HG03139 (cell line): ENCODE results near the gene PCID2.

ENCODE experiments used
- ATAC-seq: cut with Tn5 transposase; IDR thresholded peaks from one replicate; pipeline ENCODE4 v1.9.1; 2021; ENCODE audit not compliant: unreplicated experiment

The PCID2 gene

DNA sequence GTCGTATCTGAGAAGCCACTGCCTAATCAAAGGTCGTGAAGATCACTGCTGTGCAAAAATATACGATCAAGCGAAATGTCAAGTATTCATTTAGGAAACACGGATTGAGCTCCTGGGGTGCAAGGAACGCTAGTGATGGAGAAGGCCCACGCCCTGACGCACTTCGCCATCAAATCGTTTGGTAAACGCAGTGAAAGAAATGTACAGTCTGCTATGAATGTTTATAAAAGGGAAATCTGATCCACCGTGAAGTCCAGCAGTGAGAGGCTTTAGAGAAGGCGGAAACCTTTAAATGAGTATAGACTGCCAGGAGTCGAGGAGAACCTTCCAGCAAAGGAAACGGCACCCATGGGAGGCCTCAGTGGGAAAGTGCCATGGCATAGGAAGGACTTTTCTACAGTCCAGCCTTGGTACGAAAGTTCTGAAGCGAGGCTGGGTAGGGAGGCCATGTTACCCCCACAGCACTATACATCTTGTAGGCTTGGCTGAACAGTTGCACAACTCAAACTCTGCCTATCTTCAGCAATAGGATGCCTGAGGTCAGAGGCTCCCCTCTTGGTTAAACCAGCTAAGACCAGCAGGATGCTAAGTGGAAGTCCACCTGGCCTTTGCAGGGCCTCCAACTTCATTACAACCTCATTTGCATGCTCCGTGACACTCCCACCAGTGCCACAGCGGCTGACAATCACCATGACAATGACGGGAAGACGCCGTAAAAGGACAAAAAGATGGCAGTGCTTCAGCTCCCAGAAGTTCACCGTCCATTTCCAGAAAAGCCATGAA, 20.4 kb downstream of the PCID2 start:
- ATAC-seq = no peak

DNA sequence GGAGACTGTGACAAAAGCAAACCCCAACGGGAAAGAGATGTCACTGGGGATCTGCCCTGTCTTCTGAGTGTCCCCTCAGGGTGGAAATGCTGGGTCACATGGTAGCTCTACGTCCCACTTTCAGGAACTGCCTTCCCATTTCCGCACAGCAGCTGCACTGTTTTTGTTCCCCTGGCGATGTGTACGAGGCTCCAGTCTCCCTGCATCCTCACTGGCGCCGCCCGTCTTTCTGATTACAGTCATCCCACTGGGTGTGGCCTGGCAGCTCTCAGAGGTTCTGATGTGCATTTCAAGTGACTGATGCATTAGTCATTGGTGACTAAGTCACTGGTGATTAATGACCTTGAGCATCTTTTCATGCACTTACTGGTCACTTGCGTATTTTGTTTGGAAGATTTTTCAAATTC, 21.2 kb downstream of the PCID2 start:
- ATAC-seq = no peak

DNA sequence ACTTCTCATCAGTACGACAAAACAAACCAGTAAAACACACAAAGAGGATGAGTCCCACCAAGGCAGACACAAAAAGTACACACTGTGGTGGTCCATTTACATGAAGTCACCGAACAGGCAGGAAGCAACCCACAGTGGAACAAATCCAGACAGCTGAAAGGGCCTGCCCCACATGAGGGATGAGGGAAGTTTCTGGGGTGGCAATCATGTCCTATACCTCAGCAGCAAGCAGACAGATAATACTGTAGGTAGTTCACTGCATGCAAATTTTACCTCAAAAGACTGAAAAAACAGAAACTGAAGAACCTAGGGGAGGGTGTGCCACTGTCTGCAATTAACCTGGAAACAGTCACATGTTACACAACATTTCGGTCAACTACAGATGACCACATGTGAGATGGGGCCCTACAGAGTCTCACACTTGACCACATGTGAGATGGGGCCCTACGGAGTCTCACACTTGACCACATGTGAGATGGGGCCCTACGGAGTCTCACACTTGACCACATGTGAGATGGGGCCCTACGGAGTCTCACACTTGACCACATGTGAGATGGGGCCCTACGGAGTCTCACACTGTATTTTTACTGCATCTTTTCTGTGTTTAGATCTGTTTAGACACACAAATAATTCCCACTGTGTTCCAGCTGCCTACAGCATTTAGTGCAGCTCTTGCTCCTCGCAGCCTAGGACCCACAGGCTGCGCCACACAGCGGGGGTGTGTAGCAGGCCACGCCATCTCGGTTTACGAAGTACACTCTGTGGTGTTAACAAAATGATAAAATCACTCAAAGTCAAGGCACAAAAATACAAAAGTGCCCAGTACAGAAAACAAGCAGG, 22.2 kb downstream of the PCID2 start:
- ATAC-seq = no peak

GRCh38 chr13:113184568-113185440, 23.7 kb downstream of the PCID2 start:
- ATAC-seq = no peak

GRCh38 chr13:113183450-113184129, 24.9 kb downstream of the PCID2 start:
- no peak for ATAC-seq

GRCh38 chr13:113182046-113182445, 26.4 kb downstream of the PCID2 start:
- ATAC-seq = no peak

DNA sequence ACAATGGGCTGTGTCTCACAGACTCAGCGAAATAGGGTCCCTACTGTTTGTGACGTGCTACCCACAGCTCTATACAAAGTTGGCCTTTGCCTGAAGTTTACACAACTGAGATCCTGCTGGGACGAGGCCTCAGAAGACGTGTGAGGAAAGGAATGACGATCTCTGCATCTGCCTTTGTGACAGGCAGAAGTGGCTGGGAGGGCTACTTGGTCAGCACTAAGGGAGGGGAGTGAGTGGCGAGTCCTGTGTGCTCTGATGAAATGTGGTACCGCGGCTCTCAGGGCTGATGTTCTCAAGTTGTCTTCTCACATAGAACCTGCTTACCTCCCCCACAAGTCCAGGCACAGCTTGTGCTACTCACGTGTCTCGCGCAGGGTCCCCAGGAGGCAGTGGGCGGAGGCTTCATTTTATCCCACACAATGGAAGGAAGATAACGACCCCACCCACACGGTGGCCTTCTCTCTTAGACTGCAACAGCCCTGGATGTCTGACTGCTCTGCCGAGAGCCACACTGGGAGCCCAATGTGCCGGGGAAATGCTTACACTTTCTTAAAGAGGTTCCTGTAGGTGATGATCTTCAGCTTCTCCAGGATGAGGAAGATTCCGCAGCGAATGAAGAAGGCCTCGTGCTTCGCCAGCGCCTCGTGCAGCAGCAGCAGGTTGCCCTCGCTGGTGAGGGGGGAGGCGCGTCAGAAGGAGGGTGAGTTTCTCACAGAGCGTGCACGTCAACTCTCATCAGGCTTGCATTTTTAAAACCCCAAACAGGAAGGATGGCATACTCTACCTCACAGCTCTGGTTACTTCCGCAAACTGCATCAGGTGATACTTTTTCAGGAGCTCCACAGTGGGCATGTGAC, 28.9 kb downstream of the PCID2 start:
- no peak for ATAC-seq

GRCh38 chr13:113178896-113179167, 29.6 kb downstream of the PCID2 start:
- no peak for ATAC-seq

DNA sequence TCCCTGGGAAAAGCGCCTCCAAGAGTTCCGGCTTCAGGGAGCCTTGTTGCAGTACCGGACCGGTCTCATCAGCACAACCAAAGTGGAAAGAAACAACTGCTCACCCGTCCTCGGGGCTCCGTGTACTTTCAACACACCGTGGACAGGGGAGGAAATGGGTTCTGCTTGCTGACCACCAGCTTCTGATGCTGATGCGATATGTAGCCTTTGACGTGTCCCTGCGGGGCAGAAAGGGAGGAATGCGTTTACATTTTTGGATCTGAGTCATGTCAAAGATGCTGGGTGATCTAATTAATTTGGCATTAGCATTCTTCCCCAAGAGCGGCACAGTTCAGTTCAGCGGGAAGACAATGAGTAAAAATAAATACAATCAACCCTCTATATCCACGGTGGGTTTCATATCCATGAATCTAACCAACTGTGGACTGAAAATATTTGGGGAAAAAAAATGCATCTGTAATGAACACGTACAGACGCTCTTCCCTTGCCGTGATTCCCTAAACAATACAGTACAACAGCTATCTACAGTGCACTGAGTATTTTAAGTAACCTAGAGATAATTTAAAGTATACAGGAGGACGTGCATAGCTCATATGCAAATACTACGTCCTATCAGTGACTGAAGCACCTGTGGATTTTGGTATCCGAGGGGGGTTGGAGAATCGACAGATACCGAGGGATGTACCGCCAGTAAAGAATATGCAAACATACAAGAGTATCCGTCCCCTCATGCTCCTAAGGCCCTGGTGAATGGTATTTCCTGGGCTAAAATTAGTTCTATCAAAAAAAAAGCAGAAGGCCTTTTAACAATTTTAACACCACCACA, 30.2 kb downstream of the PCID2 start:
- ATAC-seq = no peak

GRCh38 chr13:113176822-113177221, 31.6 kb downstream of the PCID2 start:
- no peak for ATAC-seq

DNA sequence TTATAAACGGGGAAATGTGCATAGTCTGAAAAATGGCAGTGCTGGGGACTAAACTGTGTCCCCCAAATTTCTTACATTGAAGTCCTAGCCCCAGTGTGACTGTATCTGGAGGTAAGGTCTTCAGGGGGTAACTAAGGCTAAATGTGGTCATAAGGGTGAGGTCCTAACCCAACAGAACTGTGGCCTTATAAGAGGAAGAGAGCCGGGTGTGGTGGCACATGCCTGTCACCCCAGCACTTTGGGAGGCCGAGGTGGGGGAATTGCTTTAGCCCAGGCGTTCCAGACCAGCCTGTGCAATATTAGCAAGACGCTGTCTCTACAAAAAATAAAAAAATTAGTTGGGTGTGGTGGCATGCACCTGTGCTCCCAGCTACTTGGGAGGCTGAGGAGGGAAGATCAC, 32.2 kb downstream of the PCID2 start:
- ATAC-seq = no peak

GRCh38 chr13:113172419-113172926, 36.0 kb downstream of the PCID2 start:
- ATAC-seq = no peak

- no peak for ATAC-seq
These were observed 37.0 kb downstream of the PCID2 start for GRCh38 chr13:113171250-113172125.

- no peak for ATAC-seq
These were observed 38.0 kb downstream of the PCID2 start for GRCh38 chr13:113170511-113170910.

DNA sequence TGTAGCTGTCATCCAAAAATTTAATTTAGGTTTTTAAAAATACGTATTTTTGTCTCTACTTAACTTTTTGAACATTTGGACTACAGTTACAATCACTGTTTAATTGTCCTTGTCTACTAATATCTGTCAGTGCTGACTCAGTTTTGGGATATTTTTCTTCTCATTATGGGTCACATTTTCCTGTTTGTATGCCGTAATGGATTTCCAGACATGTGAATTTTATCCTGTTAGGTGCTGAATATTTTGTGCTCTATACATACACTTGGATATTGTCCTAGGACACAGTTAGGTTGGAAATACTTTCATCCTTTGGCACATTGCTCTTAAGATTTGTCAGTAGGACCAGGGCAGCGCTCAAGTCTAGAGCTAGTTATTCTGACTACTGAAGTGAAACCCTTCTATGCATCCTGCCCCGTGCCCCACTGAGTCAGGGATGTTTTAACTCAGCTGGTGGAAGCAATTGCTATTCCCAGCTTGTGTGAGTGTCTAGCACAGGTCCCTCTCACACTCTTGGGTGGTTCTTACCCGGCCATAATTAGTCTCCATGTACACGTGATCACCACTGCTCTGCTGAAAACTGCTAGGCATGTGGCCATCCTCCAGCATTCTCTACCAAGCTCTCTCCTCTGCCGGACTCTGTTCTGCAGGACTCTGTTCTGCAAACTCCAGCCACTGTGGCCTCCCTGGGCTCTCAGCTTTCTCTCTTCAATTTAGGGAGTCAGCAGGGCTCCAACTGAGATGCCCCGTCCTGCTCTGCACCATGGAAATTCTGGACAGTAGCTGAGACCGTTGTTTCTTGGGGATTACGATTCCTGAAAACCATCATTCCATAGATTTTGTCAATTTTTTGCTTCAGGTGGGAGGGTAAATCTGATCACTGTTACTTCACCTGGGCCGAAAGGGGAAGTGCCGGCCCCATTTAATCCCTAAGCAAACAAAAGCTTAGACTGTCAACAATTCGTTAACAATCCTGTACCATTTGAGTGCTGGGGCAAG, 38.9 kb downstream of the PCID2 start:
- ATAC-seq = no peak

DNA sequence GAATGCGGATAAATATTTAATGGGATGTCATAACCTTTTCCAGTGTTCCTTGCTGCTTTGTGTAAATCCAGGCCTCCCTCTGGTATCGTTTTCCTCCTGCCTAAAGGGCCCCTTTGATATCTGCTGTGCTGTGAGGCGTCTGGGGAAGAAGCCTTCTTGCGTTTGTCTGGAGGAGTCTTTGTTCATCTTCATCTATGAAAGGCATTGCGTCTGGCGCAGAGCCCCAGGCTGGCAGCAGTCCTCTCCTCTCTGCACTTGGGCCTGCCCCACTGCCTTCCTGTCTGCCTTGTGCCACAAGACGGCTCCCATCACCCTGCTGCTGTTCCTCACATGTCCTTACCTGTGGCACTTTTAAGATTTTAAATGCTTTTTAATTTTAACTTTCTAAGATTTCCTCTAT, 40.3 kb downstream of the PCID2 start:
- no peak for ATAC-seq

GRCh38 chr13:113167575-113167974, 40.9 kb downstream of the PCID2 start:
- no peak for ATAC-seq
